ENCODE results near the gene PHF10.

Gene PHF10

DNA sequence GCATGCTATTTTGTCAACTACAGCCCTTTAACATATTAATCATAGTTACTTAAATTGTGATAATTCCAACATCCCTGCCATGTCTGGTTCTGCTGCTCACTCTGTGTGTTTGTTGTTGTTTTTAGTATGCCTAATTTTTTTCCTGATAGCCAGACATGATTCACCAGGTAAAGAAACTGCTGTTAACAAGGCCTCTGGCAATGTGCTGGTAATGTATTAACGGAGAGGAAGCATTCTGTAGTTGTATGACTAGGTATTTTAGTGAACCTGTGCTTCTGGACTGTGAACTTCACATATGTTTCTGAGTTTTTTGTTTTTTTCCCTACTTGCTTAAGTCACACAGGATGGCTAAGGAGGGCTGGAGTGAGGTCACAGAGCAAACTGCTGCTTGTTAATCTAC is 22.3 kb upstream of the PHF10 start:
- H3K4me3 ChIP-seq (ENCODE audit: low read depth, low read length): no peak overlapping the region
- no peaks in the 10 kb centered on the region for H3K9me3 ChIP-seq (ENCODE audit: control insufficient read depth, low read length)
- H3K79me2 ChIP-seq: no peaks in the 10 kb centered on the region
- no peaks in the 10 kb centered on the region for H3K36me3 ChIP-seq (ENCODE audit: control insufficient read depth, insufficient read depth, low read length)
- H3K27ac ChIP-seq: no peak overlapping the region
- H3K4me2 ChIP-seq (ENCODE audit: low read length): no peak overlapping the region
- no peaks in the 10 kb centered on the region for H3K27me3 ChIP-seq (ENCODE audit: control insufficient read depth, insufficient read depth, low read length)
- H3K4me1 ChIP-seq: no peaks in the 10 kb centered on the region
- TF ChIP-seq, protein P1, sequence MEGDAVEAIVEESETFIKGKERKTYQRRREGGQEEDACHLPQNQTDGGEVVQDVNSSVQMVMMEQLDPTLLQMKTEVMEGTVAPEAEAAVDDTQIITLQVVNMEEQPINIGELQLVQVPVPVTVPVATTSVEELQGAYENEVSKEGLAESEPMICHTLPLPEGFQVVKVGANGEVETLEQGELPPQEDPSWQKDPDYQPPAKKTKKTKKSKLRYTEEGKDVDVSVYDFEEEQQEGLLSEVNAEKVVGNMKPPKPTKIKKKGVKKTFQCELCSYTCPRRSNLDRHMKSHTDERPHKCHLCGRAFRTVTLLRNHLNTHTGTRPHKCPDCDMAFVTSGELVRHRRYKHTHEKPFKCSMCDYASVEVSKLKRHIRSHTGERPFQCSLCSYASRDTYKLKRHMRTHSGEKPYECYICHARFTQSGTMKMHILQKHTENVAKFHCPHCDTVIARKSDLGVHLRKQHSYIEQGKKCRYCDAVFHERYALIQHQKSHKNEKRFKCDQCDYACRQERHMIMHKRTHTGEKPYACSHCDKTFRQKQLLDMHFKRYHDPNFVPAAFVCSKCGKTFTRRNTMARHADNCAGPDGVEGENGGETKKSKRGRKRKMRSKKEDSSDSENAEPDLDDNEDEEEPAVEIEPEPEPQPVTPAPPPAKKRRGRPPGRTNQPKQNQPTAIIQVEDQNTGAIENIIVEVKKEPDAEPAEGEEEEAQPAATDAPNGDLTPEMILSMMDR (IDR thresholded peaks at IDR 0.05): no peak
- H2AFZ ChIP-seq: no peak overlapping the region
- no peak overlapping the region for H3K9ac ChIP-seq

DNA sequence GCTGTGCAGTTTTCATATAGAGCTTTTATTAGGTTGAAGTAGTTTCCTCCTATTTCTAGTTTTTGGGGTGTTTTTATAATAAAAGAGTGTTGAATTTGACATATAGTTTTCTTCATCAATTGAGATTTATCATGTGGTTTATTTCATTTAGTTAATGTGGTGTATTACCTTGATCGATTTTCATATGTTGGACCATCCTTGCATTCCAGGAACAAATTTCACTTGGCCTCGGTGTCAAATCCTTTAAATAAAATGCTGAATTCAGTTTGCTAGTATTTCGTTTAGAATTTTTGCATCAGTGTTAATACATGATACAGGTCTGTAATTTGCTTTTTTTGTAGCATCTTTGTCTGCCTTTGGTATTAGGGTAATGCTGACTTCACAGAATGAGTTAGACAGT is 21.1 kb upstream of the PHF10 start:
- Histone ChIP-seq H3K4me2 (ENCODE audit: low read length) (no peak overlapping the region), H3K27ac (no peak overlapping the region), H3K4me1 (no peaks in the 10 kb centered on the region), H2AFZ (no peak overlapping the region), H3K36me3 (ENCODE audit: control insufficient read depth, insufficient read depth, low read length) (no peaks in the 10 kb centered on the region), H3K9me3 (ENCODE audit: control insufficient read depth, low read length) (no peaks in the 10 kb centered on the region), H3K27me3 (ENCODE audit: control insufficient read depth, insufficient read depth, low read length) (no peaks in the 10 kb centered on the region), H3K4me3 (ENCODE audit: low read depth, low read length) (no peak overlapping the region), H3K79me2 (no peaks in the 10 kb centered on the region), H3K9ac (no peak overlapping the region)
- TF ChIP-seq, protein P1 (IDR thresholded peaks at IDR 0.05): no peak

DNA sequence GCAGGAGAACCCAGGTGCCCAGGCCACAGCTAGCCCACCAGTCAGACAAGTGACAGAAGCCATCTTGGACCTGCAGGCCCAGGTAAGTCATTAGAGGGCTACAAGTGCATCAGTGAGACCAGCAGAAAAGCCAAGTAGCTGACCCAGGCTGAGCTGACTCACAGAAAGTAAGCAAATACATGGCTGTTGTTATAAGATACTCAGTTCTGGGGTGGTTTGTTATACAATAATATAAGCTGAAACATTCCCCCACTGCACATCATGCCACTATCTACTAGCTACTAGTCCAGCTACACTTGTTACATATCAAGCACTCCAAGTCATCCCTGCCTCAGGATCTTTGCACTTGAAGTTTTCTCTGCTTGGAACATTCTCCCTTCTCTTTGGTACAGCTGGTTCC is 17.0 kb upstream of the PHF10 start:
- Histone ChIP-seq H3K4me2 (ENCODE audit: low read length) (no peak overlapping the region), H3K27ac (no peak overlapping the region), H3K36me3 (ENCODE audit: control insufficient read depth, insufficient read depth, low read length) (no peaks in the 10 kb centered on the region), H3K9me3 (ENCODE audit: control insufficient read depth, low read length) (no peaks in the 10 kb centered on the region), H3K9ac (no peak overlapping the region), H3K4me1 (peaks cover 4% of the 10 kb centered on the region), H2AFZ (no peak overlapping the region), H3K4me3 (ENCODE audit: low read depth, low read length) (no peak overlapping the region), H3K27me3 (ENCODE audit: control insufficient read depth, insufficient read depth, low read length) (no peaks in the 10 kb centered on the region), H3K79me2 (no peaks in the 10 kb centered on the region)
- TF ChIP-seq, protein P1 (IDR thresholded peaks at IDR 0.05): no peak

DNA sequence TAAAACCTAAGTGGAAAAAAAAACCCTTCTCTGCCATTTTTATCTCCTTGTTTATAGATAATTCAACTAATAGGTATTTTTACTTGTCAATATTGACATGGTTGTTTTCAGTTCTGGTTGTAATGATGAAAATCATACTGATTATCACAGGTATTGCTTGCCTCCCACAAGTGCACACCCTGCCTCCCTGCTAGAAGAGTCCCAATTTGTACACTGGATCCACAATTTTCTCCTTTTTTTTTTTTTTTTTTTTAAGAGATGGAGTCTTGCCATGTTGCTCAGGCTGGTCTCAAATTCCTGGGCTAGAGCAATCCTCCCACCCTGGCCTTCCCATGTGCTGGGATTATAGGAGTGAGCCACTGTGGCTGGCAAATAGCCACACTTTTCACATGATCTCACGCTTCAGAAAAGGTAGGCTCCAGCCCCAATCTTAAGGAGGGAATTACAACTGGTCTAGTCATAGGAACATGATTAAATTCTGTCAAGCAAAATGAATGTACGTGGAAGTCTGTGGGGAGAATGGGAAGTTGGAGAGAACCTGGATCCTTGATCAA is 14.8 kb upstream of the PHF10 start:
- Histone ChIP-seq H3K36me3 (ENCODE audit: control insufficient read depth, insufficient read depth, low read length) (no peaks in the 10 kb centered on the region), H3K4me1 (peaks cover 4% of the 10 kb centered on the region), H2AFZ (peak overlapping the region; percentile 85), H3K4me2 (ENCODE audit: low read length) (no peak overlapping the region), H3K9me3 (ENCODE audit: control insufficient read depth, low read length) (no peaks in the 10 kb centered on the region), H3K9ac (no peak overlapping the region), H3K27me3 (ENCODE audit: control insufficient read depth, insufficient read depth, low read length) (no peaks in the 10 kb centered on the region), H3K79me2 (no peaks in the 10 kb centered on the region), H3K27ac (peak overlapping the region; percentile 73), H3K4me3 (ENCODE audit: low read depth, low read length) (no peak overlapping the region)
- TF ChIP-seq, protein P1 (IDR thresholded peaks at IDR 0.05): no peak

DNA sequence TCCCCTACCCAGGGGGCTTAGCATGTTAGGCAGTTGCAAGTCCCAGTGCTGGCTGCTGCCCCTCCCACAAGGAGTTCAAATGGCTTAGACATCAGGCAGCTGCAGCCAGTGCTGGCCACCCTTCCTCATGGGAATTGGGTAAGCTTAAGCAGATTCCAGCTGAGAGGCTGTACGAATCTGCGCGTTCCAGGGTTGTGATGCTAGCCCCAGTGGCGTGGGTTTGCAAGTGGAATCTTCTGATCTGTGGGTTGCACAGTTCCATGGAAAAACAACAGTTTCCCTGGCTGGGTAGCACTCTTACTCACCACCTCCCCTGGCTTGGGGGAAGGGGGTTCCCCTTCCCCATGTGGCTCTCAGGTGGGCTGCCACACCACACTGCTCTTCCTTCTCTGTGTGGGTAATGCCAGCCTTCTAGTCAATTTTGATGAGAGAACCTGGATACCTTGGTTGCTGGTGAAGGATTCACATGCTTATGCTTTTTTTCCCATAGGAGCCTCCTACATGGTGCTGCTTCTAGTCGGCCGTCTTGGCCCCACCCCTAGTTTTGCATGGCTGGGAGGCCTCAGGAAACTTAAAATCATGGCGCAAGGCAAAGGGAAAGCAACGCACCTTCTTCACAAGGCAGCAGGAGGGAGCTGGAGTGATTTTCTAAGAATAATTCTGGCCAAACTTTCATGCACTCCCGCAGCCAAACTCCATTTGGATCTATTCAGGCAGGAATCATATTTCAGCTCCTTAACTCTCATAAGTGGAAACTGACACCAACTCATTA is 14.1 kb upstream of the PHF10 start:
- no peak overlapping the region for H3K9ac ChIP-seq
- H3K36me3 ChIP-seq (ENCODE audit: control insufficient read depth, insufficient read depth, low read length): no peaks in the 10 kb centered on the region
- H3K9me3 ChIP-seq (ENCODE audit: control insufficient read depth, low read length): no peaks in the 10 kb centered on the region
- peak overlapping the region; percentile 85 for H2AFZ ChIP-seq
- H3K27ac ChIP-seq: peak overlapping the region; percentile 73
- H3K79me2 ChIP-seq: no peaks in the 10 kb centered on the region
- peaks cover 4% of the 10 kb centered on the region for H3K4me1 ChIP-seq
- TF ChIP-seq, protein P1 (IDR thresholded peaks at IDR 0.05): no peak
- H3K4me3 ChIP-seq (ENCODE audit: low read depth, low read length): no peak overlapping the region
- H3K27me3 ChIP-seq (ENCODE audit: control insufficient read depth, insufficient read depth, low read length): no peaks in the 10 kb centered on the region
- no peak overlapping the region for H3K4me2 ChIP-seq (ENCODE audit: low read length)

Data from parathyroid adenoma (tissue), 2 donors.